Right lobe of liver (tissue), 4 donors: ENCODE data around the gene KLHL40.

Experiments used
- CTCF ChIP-seq, 4 donors: fragments of 200-600 bp in 3 of 4; fragments of 450-650 bp in 1 of 4; IDR thresholded peaks; one replicate each; pipeline versions ENCODE4 v1.5.1 to v1.8.0; 2016 to 2022; ENCODE audit warnings: antibody characterized with exemption in 4 of 4, mild to moderate bottlenecking in 2 of 4
- POLR2A ChIP-seq: fragments of 450-650 bp; IDR thresholded peaks from one replicate; pipeline ENCODE4 v1.6.1; 2017; ENCODE audit warnings: antibody characterized with exemption, mild to moderate bottlenecking
- donor health status: DM: no; HTN: no; CAD: no.
- donor health status: DM: no; HTN: no; CAD: no.
- donor health status: DM: no; HTN: yes; CAD: no.

- no peak for TF ChIP-seq CTCF (IDR thresholded peaks at IDR 0.05)
- no peak for TF ChIP-seq POLR2A
Observed at GRCh38 chr3:42647821-42648459, 37.4 kb upstream of the KLHL40 start.
